Measurements from ENCODE around the gene CAB39.

GRCh38 chr2:230697676-230698075, 15.0 kb upstream of the CAB39 start:
- TF ChIP-seq CTCF (IDR thresholded peaks at IDR 0.05) (no peak), ZFX (IDR thresholded peaks at IDR 0.05; ENCODE audit: borderline replicate concordance) (no peak)
